Measurements from ENCODE around the gene CACNA2D4.

Gene CACNA2D4

GRCh38 chr12:1885599-1886245, 32.7 kb downstream of the CACNA2D4 start:
- no peak for DNase-seq

- no peak for DNase-seq
Measured at GRCh38 chr12:1885082-1885596, 33.3 kb downstream of the CACNA2D4 start.

- DNase-seq = no peak
Measured at GRCh38 chr12:1884651-1885050, 33.8 kb downstream of the CACNA2D4 start.

GRCh38 chr12:1883513-1883912, 34.9 kb downstream of the CACNA2D4 start:
- no peak for DNase-seq

GRCh38 chr12:1882850-1883470, 35.5 kb downstream of the CACNA2D4 start:
- no peak for DNase-seq

- DNase-seq = no peak
Measured at GRCh38 chr12:1882405-1882804, 36.0 kb downstream of the CACNA2D4 start.

GRCh38 chr12:1881936-1882335, 36.5 kb downstream of the CACNA2D4 start:
- DNase-seq = no peak

GRCh38 chr12:1881301-1881700, 37.2 kb downstream of the CACNA2D4 start:
- no peak for DNase-seq

GRCh38 chr12:1880876-1881275, 37.6 kb downstream of the CACNA2D4 start:
- no peak for DNase-seq

GRCh38 chr12:1880153-1880845, 38.2 kb downstream of the CACNA2D4 start:
- DNase-seq = no peak

GRCh38 chr12:1879633-1880032, 38.8 kb downstream of the CACNA2D4 start:
- DNase-seq = no peak

GRCh38 chr12:1878695-1879094, 39.8 kb downstream of the CACNA2D4 start:
- DNase-seq = no peak

GRCh38 chr12:1878214-1878613, 40.2 kb downstream of the CACNA2D4 start:
- DNase-seq = no peak

GRCh38 chr12:1877169-1877878, 41.1 kb downstream of the CACNA2D4 start:
- DNase-seq = no peak

- DNase-seq = no peak
Measured at GRCh38 chr12:1876086-1876485, 42.4 kb downstream of the CACNA2D4 start.

GRCh38 chr12:1875608-1876007, 42.8 kb downstream of the CACNA2D4 start:
- DNase-seq = no peak

GRCh38 chr12:1873531-1874510, 44.6 kb downstream of the CACNA2D4 start:
- no peak for DNase-seq

GRCh38 chr12:1872448-1872847, 46.0 kb downstream of the CACNA2D4 start:
- no peak for DNase-seq

- DNase-seq = no peak
Measured at GRCh38 chr12:1872001-1872400, 46.5 kb downstream of the CACNA2D4 start.

GRCh38 chr12:1870998-1871917, 47.2 kb downstream of the CACNA2D4 start:
- no peak for DNase-seq

- DNase-seq = no peak
Measured at GRCh38 chr12:1870086-1870485, 48.4 kb downstream of the CACNA2D4 start.
